Panc1 (cell line): ENCODE measurements around the gene PPBP.

Source experiments
- TCF7L2 ChIP-seq: IDR thresholded peaks from 2 replicates; pipeline ENCODE4 v1.6.1; 2011; ENCODE audit warnings: mild to moderate bottlenecking, low read depth, low read length, inconsistent platforms
- TF ChIP-seq, protein P1 (sequence below): fragments of 450-650 bp; IDR thresholded peaks from 2 replicates; pipeline ENCODE4 v1.5.1; 2017; ENCODE audit warnings: mild to moderate bottlenecking

DNA sequence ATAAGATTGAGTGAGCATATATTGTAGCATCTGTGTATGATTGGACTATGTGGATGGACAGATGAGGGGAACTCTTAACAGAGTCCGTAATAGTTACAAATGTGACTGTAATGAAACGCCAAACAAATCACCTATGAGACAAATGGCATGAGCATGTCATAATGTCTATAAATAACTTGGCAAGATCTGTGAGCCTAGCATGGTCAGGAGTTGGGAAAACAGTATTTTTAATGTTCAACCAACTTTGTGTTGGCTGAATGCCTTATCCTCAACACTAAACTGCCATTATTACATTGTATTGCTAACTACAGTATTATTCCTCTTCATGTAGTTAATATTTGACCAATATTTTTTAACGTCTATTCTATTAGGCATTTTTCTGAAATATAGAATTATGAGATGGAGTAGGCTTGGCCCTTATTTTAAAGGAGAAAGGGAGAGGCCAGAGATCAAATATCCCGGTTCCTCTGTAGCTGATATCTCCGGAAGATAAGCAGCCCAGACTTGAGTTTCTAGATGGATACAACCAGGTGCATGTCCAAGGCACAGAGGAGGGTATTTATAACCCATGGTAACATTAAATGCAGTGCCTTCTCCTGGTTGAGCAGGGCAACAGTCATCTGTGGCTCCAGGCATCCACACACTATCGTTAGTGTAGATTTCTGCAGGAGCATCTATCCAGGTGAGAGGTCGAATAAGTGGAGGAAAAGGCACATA is 38.8 kb downstream of the PPBP start:
- no peak for TF ChIP-seq TCF7L2
- TF ChIP-seq, protein P1, sequence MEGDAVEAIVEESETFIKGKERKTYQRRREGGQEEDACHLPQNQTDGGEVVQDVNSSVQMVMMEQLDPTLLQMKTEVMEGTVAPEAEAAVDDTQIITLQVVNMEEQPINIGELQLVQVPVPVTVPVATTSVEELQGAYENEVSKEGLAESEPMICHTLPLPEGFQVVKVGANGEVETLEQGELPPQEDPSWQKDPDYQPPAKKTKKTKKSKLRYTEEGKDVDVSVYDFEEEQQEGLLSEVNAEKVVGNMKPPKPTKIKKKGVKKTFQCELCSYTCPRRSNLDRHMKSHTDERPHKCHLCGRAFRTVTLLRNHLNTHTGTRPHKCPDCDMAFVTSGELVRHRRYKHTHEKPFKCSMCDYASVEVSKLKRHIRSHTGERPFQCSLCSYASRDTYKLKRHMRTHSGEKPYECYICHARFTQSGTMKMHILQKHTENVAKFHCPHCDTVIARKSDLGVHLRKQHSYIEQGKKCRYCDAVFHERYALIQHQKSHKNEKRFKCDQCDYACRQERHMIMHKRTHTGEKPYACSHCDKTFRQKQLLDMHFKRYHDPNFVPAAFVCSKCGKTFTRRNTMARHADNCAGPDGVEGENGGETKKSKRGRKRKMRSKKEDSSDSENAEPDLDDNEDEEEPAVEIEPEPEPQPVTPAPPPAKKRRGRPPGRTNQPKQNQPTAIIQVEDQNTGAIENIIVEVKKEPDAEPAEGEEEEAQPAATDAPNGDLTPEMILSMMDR, result no peak
